C4-2B (cell line): ENCODE results near the gene ATXN2L.

Experiments
- H3K27ac ChIP-seq: fragments of 450-650 bp; 2 replicates; pipeline ENCODE4 v1.5.1; 2017
- CTCF ChIP-seq: fragments of 450-650 bp; conservative IDR thresholded peaks from 2 replicates; pipeline ENCODE4 v1.5.1; 2017; ENCODE audit warnings: mild to moderate bottlenecking
- ZFX ChIP-seq: fragments of 450-650 bp; IDR thresholded peaks from 2 replicates; pipeline ENCODE4 v1.6.1; 2017

The ATXN2L gene

GRCh38 chr16:28842696-28843095, 19.9 kb downstream of the ATXN2L start:
- no peak overlapping the region for H3K27ac ChIP-seq
- TF ChIP-seq ZFX = no peak

- TF ChIP-seq CTCF (no peak), ZFX (no peak)
These were observed 21.0 kb downstream of the ATXN2L start for GRCh38 chr16:28843766-28844165.

GRCh38 chr16:28844226-28844885, 21.6 kb downstream of the ATXN2L start:
- no peak overlapping the region; the same call in 1 of the 2 replicates for H3K27ac ChIP-seq
- TF ChIP-seq CTCF (no peak), ZFX (no peak)

More at GRCh38 chr16:28843766-28844165, 21.0 kb downstream of the ATXN2L start:
- no peak overlapping the region for H3K27ac ChIP-seq

- TF ChIP-seq CTCF = no peak
- no peak for TF ChIP-seq ZFX
- H3K27ac ChIP-seq = peak overlapping the region; percentile 97
These were observed 22.5 kb downstream of the ATXN2L start for GRCh38 chr16:28845293-28845692.

GRCh38 chr16:28845761-28846079, 22.9 kb downstream of the ATXN2L start:
- peak overlapping the region; percentile 97 for H3K27ac ChIP-seq
- TF ChIP-seq CTCF (no peak), ZFX (no peak)

GRCh38 chr16:28846080-28846932, 23.5 kb downstream of the ATXN2L start, which contains the start of gene TUFM:
Gene TUFM (minus strand): TSS chr16:28846348. CDS start chr16:28846269, 79 bp downstream.
- peak; percentile 92 for TF ChIP-seq ZFX
- peak; percentile 84 for TF ChIP-seq CTCF
- peak within 1 kb of the TSS; percentile 97 for H3K27ac ChIP-seq

GRCh38 chr16:28846933-28847273, 24.1 kb downstream of the ATXN2L start:
- TF ChIP-seq ZFX (no peak), CTCF (no peak)
- H3K27ac ChIP-seq = peak overlapping the region; percentile 97
